HG03097 (cell line): ENCODE data around the gene MPHOSPH9.
"Not testable (repeated sequence)": the region's sequence is repeated elsewhere in the genome, so short reads cannot be mapped to it uniquely, and the experiment has no call there.

Experiments
- ATAC-seq: cut with Tn5 transposase; IDR thresholded peaks from one replicate; pipeline ENCODE4 v1.9.1; 2021; ENCODE audit not compliant: unreplicated experiment, low FRiP score

The MPHOSPH9 gene

GRCh38 chr12:123258593-123258992, 25.7 kb upstream of the MPHOSPH9 start:
- no peak for ATAC-seq

GRCh38 chr12:123254853-123255446, 22.0 kb upstream of the MPHOSPH9 start:
- no peak for ATAC-seq

DNA sequence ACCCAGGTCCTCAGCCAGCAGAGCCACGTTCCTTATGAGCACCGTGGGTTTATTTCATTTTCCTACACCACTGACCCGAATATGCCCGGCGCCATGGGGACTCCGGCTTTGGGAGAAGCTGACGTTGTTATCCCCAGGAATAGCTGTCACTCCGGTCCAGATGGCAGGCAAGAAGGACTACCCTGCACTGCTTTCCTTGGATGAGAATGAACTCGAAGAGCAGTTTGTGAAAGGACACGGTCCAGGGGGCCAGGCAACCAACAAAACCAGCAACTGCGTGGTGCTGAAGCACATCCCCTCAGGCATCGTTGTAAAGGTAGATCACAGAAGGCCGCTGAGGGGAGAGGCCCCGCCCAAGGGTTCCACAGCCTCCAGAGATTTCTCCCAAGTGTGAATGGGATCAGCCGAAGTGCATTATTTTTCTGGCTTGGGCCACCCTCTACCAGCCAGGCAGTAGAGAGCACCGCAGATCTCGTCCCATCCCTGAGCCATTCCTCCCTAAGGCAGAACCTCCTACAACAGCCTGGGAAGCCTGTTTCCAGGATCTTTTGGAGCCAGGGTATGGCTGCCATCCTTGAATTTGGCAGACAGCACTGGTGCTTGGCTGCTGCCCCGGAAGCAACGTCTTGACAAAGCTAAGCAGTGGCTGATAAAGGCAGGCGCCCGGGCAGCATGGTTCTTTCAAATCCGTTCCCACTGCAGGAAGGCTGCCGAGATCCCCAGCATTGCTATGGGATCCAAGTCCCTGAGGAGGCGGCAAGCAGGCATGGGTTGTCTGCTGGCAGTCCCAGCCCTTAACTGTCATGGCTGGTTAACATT, 20.9 kb upstream of the MPHOSPH9 start:
- ATAC-seq = no peak

GRCh38 chr12:123252365-123252764, 19.4 kb upstream of the MPHOSPH9 start:
- ATAC-seq = not testable (repeated sequence)

DNA sequence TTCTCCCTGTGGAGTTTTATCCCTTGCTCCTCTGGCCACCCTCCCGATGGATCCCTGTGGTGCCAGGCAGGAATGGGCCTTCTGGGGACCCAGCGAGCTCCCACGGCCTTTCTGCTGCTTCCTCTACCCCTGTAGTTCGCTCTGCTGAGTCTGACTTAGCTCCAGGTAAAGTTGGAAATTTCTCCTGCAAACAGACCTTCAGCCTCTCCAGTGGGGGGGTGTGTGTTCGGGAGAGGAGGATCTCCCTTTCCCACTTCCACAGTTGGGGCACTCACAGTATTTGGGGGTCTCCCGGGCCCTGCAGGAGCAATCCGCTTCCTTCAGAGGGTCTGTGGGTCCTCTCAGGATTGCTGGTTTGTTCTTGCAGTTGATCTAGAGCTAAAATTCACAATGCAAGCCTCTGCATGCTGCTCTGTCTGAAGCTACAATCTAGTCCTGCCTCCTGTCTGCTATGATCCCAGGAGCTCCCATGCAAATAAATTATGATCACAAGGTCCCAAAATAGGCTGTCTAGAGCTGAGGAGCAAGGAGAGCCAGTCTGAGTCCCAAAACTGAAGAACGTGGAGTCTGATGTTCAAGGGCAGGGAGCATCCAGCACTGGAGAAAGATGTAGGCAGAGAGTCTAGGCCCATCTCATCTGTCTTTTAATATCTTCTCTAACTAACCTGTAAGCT, 18.6 kb upstream of the MPHOSPH9 start:
- ATAC-seq = no peak

- no peak for ATAC-seq
Observed at GRCh38 chr12:123250471-123251383, 17.8 kb upstream of the MPHOSPH9 start.

DNA sequence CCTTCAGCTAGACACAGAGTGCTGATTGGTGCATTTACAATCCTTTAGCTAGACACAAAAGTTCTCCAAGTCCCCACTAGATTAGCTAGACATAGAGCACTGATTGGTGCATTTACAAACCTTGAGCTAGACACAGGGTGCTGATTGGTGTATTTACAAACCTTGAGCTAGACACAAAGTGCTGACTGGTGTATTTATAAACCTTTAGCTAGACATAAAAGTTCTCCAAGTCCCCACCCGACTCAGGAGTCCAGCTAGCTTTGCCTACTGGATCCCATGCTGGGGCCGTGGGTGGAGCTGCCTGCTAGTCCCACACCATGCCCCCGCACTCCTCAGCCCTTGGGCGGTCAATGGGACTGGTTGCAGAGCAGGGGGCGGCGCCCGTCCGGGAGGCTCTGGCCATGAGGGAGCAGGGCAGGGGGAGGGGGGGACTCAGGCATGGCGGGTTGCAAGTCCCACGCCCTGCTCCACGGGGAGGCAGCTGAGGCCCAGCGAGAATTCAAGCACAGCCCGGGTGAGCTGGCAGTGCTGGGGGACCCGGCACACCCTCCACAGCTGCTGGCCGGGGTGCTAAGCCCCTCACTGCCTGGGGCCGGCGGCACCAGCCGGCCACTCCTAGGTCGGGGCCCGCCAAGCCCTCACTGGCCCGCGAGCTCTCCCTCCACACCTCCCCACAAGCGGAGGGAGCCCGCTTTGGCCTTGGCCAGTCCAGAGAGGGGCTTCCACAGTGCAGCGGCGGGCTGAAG, 16.2 kb upstream of the MPHOSPH9 start:
- ATAC-seq = not testable (repeated sequence)

GRCh38 chr12:123248129-123248528, 15.2 kb upstream of the MPHOSPH9 start:
- not testable (repeated sequence) for ATAC-seq

GRCh38 chr12:123245678-123246077, 12.7 kb upstream of the MPHOSPH9 start:
- no peak for ATAC-seq

DNA sequence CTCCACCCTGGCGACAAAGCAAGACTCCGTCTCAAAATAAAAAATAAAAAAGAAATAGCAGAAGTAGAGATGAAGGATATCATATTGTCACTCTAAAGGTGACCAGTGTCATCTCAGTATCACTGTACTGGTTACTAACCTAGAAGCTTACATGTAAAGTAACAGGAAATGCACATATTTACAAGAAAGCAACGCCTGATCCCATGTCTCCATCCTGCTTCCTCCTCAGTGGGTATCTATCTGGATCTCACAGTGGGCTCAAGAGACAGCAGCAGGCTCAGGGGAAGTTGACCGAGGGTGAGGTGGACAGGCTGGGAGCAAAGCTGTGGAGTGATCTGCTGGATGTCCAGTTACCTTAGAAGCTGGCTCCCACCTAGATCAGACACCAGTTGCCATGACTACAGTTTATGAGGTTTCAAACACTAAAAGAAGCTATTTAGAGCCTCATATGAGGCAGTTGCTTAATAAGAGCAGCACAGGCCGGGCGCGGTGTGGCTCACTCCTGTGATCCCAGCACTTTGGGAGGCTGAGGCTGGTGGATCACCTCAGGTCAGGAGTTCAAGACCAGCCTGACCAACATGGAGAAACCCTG, 10.8 kb upstream of the MPHOSPH9 start:
- ATAC-seq = no peak

DNA sequence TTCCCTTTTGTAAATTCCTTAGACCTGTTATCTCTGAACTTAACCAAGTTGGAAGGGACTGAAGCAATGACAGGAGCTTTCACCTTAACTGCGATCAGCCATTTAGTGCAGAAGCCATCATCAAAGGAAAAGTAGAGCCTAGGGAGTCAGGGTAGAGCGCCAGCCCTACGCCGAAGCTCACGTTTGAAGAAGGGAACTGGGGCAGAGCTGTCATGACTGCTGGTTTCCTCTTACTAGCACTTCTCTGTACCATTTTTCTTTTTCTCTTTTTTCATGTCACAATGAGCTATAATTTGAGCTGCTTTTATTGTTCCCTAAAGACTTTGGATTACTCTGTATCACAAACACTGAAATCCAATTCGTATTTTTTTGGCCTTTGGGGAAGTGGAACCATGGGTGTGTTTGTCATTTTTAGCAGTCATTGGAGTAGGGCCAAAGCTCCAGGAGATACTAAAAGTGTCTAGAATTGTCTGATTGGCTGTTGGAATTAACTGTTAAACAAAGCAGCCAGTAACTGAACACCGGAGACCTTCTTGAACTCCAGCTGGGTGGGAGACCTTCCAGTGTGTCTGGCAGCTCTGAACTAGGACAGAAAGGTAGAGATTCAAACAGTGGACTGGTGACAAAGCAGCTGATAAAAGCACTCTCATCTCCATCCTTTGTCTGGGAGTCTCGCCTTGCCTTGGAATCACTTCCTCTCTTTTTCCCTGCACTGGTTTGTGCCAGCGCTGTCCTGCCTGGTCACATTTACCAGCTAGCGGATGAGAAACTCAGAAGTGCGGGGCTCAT, 9.4 kb upstream of the MPHOSPH9 start:
- ATAC-seq = no peak

DNA sequence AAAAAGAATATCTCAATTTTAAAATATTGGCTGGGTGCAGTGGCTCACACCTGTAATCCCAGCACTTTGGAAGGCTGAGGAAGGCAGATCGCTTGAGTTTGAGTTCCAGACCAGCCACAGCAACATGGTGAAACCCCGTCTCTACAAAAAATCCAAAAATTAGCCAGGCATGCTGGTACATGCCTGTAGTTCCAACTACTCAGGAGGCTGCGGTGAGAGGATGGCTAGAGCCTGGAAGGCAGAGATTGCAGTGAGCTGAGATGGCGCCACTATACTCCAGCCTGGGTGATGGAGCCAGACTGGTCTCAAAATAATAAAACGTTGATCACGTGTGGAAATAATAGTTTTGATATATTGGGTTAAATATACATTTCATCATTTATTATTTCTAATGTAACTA, 6.0 kb upstream of the MPHOSPH9 start:
- no peak for ATAC-seq

- no peak for ATAC-seq
Observed at GRCh38 chr12:123238330-123238682, 5.4 kb upstream of the MPHOSPH9 start.

- ATAC-seq = no peak
Observed at GRCh38 chr12:123237646-123238329, 4.8 kb upstream of the MPHOSPH9 start.

GRCh38 chr12:123233505-123234308, 766 bp upstream of the MPHOSPH9 start:
- peak; percentile 11 for ATAC-seq

DNA sequence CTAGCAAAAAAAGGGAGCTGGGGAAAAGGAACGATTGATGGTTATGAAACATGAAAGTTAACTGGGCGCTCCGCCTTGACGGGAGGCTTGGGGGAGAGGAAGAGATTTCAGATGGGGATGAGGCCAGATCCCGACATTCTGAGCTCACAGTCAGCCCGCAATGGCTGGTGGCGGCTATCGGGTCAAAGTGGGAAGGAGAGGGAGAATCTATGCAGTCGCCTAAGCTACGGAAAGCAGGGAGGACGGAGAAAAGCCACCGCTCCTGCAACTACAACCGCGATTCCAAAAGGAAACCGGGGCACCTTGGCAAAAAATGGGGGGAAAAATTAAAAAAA, 502 bp downstream of the MPHOSPH9 start:
- no peak for ATAC-seq

DNA sequence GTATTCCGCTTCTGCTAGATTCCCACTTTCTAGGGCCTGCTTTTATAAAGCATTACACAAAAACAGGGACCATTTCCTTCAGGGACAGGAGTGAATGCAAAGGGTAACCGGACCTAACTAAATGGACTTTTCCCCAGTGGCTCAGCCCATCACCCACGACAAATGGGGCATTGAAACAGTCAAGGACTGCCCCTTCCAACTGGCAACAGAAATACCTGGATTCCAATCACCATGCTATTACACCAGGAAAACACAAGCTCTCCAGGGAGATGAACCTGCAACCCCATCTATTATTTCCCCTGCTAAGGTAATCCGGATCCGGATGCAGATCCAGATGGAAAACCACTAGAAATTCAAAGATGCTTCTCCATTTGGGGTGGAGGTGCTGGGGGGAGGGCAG, 1.0 kb downstream of the MPHOSPH9 start:
- no peak for ATAC-seq

DNA sequence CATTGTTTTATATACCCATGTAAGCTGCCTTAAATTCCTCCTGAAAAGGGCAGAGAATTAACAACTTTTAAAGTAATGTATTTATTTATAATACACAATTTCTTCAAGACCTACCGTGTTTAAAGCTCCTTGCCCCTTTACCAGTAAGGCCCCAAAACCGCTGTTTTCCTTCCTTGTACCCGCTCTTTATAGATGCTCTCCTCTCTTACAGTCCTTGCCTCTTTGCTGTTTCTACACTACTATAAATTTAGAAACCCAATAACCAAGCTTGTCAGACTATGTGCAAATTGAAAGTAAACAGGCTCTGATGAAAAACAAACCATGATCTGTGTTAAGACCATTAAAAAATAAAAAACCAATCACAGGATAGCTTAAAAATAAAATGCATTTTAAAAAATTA, 3.9 kb downstream of the MPHOSPH9 start:
- ATAC-seq = no peak
